SJSA1 (cell line): Measurements from ENCODE around the gene SLC6A19. TPM values are rescaled to one million over a fixed set of nuclear protein-coding genes. Genes with fewer than 3 reads are reported as not detected.
"Not testable (repeated sequence)": the region's sequence is repeated elsewhere in the genome, so short reads cannot be mapped to it uniquely, and the experiment has no call there.

ENCODE experiments used
- DNase-seq, 2 experiments: peaks; one replicate each; pipeline ENCODE4 v3.0.0-alpha.2; 2015 to 2020; ENCODE audit warnings: low spot score in 2 of 2, low read depth in 1 of 2
- H3K27ac ChIP-seq: fragments of 250-450 bp; sonication (Bioruptor Pico); 2 replicates; pipeline ENCODE4 v1.5.1; 2020; ENCODE audit warnings: mild to moderate bottlenecking, moderate library complexity
- H3K27me3 ChIP-seq: fragments of 250-450 bp; sonication (Bioruptor Pico); replicated peaks from 2 replicates; pipeline ENCODE4 v1.5.1; 2020; ENCODE audit warnings: mild to moderate bottlenecking, moderate library complexity
- H3K36me3 ChIP-seq: fragments of 250-450 bp; sonication (Bioruptor Pico); 2 replicates; pipeline ENCODE4 v1.5.1; 2020; ENCODE audit warnings: mild to moderate bottlenecking
- H3K4me1 ChIP-seq: fragments of 250-450 bp; sonication (Bioruptor Pico); replicated peaks from 2 replicates; pipeline ENCODE4 v1.6.1; 2021; ENCODE audit warnings: mild to moderate bottlenecking
- H3K4me3 ChIP-seq: fragments of 250-450 bp; sonication (Bioruptor Pico); 2 replicates; pipeline ENCODE4 v1.5.1; 2020; ENCODE audit warnings: mild to moderate bottlenecking
- H3K9me3 ChIP-seq: fragments of 250-450 bp; sonication (Bioruptor Pico); replicated peaks from 2 replicates; pipeline ENCODE4 v1.5.1; 2020; ENCODE audit warnings: mild to moderate bottlenecking
- total RNA-seq: library from RNA; depleted of rRNA; stranded (reverse); fragments of >200 nt; shearing (Covaris generic); gene quantifications from 2 replicates; pipeline ENCODE4 v1.2.3, GENCODE V29; 2014

The SLC6A19 gene
- total RNA-seq, 1 experiment from 2014 or later: 0.03 TPM

DNA sequence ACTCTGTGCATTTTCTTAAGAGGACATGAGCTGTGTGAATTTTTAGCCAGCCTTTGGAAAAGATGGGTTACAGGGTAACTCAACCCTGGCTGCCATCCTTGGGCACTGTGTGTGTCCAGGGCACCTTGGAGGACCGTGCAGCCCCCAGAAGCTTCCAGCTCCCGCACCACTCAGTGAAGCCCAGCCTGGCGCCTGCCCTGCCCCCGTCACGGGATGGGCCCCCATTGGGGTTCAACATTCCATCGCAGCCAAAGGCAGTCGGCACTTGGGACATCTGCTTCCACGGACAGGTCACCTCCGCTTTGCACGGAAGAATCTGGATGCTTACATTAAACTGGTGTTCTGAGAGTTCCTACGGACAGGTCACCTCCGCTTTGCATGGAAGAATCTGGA is 21.9 kb downstream of the SLC6A19 start:
- H3K4me1 ChIP-seq: 0 out of 2 replicates have a peak, but pooled peaks cover 4% of the 10 kb centered on the region
- peaks cover 10% of the 10 kb centered on the region for H3K9me3 ChIP-seq
- H3K27ac ChIP-seq: no peak overlapping the region
- no peaks in the 10 kb centered on the region for H3K36me3 ChIP-seq
- no peak overlapping the region for H3K4me3 ChIP-seq
- H3K27me3 ChIP-seq: peaks cover 79% of the 10 kb centered on the region
- no peak for DNase-seq

DNA sequence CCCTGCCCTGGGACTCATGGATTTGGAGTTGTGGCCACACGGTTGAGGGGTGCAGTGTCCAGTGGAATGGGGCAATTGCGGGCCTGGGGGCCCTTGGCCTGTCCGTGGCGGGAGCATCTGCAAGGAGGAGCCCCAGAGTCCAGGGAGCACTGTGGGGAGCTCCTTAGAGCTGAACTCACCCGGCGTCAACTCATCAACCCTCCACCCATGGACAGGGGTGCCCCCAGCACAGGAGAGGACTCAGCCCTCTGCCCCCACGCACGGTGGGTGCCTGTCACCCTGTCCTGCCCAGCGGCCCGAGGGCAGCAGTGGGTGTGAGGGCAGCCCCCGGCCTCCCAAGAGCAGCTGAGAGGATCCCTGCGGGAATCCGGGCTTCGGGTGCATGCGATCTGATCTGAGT is 23.2 kb downstream of the SLC6A19 start:
- DNase-seq: no peak
- H3K27ac ChIP-seq: no peak overlapping the region
- no peaks in the 10 kb centered on the region for H3K36me3 ChIP-seq
- 0 out of 2 replicates have a peak, but pooled peaks cover 4% of the 10 kb centered on the region for H3K4me1 ChIP-seq
- H3K4me3 ChIP-seq: no peak overlapping the region
- H3K27me3 ChIP-seq: peaks cover 82% of the 10 kb centered on the region
- H3K9me3 ChIP-seq: peaks cover 7% of the 10 kb centered on the region

DNA sequence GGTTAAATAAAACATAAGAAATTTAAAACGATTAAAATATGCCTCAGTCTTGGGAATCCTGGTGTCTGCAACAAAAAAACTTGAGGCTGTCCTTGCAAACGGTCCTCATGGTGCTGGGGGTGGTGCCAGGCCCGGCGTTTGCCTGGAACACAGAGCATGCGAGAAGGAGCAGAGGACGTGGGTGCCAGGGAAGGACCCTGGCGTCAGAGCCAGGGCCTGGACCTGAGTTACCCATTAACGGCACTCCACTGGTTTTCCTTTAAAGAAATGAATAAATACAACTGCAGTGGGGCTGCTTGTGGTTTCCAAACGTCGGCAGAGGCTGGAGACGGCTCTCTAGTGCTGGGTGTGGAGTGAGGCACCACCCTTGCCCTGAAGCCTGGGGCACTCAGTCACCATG is 23.7 kb downstream of the SLC6A19 start, which contains the start of gene SLC6A18:
SLC6A18 (plus strand) TSS at position 301 of the 400 bp plus-strand sequence; CDS start at position 398, 97 bp downstream.
- H3K9me3 ChIP-seq: peaks cover 7% of the 10 kb centered on the region
- H3K27ac ChIP-seq: no peak within 1 kb of the TSS
- H3K36me3 ChIP-seq: no peaks in the 10 kb centered on the region
- H3K27me3 ChIP-seq: peaks cover 77% of the 10 kb centered on the region
- H3K4me3 ChIP-seq: no peak within 1 kb of the TSS
- no peak for DNase-seq
- 0 out of 2 replicates have a peak, but pooled peaks cover 4% of the 10 kb centered on the region for H3K4me1 ChIP-seq

DNA sequence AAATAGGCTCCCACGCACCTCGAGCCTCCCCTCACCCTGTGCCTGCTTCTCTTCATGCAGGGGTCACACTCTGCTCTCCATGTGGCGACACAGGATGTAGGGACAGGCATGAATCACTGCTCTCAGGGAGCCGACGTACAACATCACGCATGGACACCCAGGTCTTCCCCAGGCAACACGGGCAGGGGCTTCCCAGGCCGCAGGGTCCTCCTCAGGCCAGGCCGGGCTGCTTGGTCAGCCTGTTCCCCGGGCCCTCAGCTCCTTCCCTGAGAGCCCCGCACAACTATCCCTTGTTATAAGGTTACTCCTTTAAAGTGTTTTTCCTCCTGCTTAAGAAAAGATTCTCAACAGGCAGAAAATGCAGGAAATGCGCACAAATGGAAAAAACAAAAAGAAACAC is 24.8 kb downstream of the SLC6A19 start:
- Histone ChIP-seq H3K4me3 (no peak overlapping the region), H3K9me3 (peaks cover 7% of the 10 kb centered on the region), H3K4me1 (0 out of 2 replicates have a peak, but pooled peaks cover 4% of the 10 kb centered on the region), H3K27ac (no peak overlapping the region), H3K27me3 (peaks cover 79% of the 10 kb centered on the region), H3K36me3 (no peaks in the 10 kb centered on the region)
- no peak for DNase-seq

DNA sequence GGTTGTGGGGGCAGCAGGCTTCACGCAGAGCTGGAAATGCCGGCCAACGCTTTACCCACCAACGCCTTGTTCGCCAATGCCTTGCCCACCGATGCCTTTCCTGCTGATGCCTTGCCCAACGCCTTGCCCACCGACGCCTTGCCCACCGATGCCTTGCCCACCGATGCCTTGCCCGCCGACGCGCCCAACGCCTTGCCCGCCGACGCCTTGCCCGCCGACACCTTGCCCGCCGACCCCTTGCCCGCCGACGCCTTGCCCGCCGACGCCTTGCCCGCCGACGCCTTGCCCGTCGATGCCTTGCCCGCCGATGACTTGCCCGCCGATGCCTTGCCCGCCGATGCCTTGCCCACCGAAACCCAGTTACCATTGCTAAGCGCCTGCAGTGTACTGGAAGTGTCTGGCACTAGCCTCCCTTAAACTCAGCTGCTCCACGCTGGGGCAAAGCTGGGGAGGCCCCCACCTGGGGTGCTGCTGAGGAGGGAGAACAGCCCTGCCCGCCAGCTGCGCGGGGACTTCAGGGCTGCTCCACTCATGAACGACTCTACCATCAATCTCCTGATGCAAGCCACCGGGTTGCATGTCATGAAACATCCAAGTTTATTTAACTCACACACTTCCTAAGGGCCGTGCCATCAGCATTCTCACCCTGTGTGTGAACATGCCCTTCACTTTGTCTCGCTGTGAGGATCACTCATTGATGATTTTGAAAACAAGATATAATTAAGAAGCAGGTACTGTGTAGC is 25.6 kb downstream of the SLC6A19 start:
- Histone ChIP-seq H3K27ac (no peak overlapping the region), H3K9me3 (peaks cover 4% of the 10 kb centered on the region)

DNA sequence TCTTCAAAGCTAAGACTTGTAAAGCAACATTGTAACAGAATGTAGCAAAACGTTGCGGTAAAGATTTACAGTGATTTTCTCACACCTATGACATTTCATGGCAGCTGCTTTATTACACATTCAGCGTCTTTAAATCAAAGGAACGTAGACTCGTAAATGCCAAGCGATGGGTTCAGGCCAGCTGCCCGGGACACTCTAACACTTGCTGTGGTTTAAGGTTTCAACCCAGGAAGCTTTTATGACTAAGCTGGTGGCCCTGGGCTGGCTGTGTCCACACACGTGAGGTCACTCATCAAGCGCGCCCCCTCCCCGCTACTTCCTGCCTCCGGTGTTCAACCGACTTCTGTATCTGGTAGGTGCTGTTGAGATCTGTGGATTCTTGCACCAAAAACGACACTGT is 26.3 kb downstream of the SLC6A19 start:
- Histone ChIP-seq H3K27me3 (peaks cover 74% of the 10 kb centered on the region), H3K27ac (no peak overlapping the region), H3K4me1 (no peaks in the 10 kb centered on the region), H3K9me3 (peaks cover 1% of the 10 kb centered on the region; the same call in 1 of the 2 replicates), H3K36me3 (no peaks in the 10 kb centered on the region), H3K4me3 (no peak overlapping the region)
- no peak for DNase-seq

More for the DNA sequence above, 25.6 kb downstream of the SLC6A19 start:
- Histone ChIP-seq H3K36me3 (no peaks in the 10 kb centered on the region), H3K4me3 (no peak overlapping the region), H3K4me1 (0 out of 2 replicates have a peak, but pooled peaks cover 3% of the 10 kb centered on the region), H3K27me3 (peaks cover 81% of the 10 kb centered on the region)
- DNase-seq: no peak

DNA sequence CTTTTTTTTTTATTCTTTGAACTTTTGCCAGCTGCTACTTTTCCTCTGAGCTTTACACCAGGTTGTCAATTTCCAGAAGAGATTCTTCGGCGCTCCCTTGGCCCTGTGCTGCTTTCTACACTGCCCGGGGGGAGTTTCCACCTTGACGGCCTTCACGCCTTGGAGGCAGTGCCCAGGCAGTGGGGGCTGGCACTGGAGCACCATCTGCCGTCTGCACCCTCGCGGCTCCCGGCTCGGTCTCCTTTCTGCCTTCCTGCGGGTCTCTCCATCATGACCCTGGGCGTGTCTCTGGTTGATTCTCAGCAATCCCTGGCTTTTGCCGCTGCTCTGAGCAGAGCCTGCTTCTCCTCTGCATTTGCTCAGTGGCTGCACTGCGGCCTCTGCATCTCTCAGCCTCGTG is 26.7 kb downstream of the SLC6A19 start:
- peaks cover 69% of the 10 kb centered on the region for H3K27me3 ChIP-seq
- DNase-seq: no peak
- no peak overlapping the region for H3K4me3 ChIP-seq
- no peak overlapping the region for H3K27ac ChIP-seq
- no peaks in the 10 kb centered on the region for H3K4me1 ChIP-seq
- H3K9me3 ChIP-seq: peaks cover 6% of the 10 kb centered on the region
- no peaks in the 10 kb centered on the region for H3K36me3 ChIP-seq

DNA sequence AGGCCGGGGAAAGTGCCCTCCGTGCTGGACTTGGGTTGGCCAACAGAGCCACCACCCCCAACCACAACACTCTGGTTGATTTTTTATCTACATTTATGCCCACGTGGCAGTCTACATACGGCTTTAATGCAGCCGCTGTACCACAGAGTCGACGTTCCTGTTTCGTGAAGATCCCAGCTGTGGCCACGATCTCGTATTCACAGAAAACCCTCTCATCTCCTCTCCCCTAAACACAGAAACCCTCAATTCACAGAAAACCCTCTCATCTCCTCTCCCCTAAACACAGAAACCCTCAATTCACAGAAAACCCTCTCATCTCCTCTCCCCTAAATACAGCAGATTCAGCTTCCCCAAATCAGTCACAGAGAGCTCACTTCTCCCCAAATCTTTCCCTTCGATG is 27.6 kb downstream of the SLC6A19 start:
- H3K9me3 ChIP-seq, H3K4me3 ChIP-seq, H3K27ac ChIP-seq, DNase-seq, H3K36me3 ChIP-seq, H3K4me1 ChIP-seq: not testable (repeated sequence)
- H3K27me3 ChIP-seq: peaks cover 64% of the 10 kb centered on the region

DNA sequence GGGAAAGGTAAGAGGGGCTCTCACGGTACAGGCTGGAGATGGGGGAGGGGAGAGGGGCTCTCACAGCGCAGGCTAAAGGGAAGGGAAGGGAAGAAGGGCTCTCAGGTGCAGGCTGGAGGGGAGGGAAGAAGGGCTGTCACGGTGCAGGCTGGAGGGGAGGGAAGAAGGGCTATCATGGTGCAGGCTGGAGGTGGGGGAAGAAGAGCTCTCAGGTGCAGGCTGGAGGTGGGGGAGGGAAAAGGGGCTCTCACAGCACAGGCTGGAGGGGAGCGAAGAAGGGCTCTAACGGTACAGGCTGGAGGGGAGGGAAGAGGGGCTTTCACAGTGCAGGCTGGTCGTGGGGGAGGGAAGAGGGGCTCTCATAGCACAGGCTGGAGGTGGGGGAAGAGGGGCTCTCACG is 28.4 kb downstream of the SLC6A19 start:
- H3K9me3 ChIP-seq: peaks cover 11% of the 10 kb centered on the region
- no peak overlapping the region for H3K27ac ChIP-seq
- DNase-seq: no peak
- H3K27me3 ChIP-seq: peaks cover 56% of the 10 kb centered on the region
- no peaks in the 10 kb centered on the region for H3K4me1 ChIP-seq
- no peaks in the 10 kb centered on the region for H3K36me3 ChIP-seq
- H3K4me3 ChIP-seq: no peak overlapping the region

DNA sequence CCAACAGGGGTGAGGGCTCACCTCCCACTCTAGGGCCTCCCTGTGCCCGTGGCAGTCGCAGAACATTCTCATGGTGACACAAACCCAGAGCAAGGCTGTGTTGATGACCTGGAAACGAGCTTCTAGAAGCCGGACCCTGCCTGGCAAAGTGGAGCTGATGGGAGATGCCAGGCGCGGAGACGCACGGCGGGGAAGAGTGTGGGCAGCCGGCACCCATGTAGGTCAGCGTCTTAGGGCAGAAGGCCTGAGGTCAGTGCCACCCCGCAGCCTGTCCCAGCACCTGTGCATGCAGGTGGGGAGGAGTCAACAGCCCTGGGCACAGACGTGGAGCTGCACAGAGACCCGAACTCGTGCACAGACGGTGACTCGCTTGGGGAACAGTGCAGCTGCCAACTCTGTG is 29.2 kb downstream of the SLC6A19 start:
- Histone ChIP-seq H3K27ac (no peak overlapping the region), H3K4me3 (no peak overlapping the region), H3K4me1 (no peaks in the 10 kb centered on the region), H3K9me3 (peaks cover 18% of the 10 kb centered on the region), H3K36me3 (no peaks in the 10 kb centered on the region), H3K27me3 (peaks cover 49% of the 10 kb centered on the region)
- DNase-seq: no peak

DNA sequence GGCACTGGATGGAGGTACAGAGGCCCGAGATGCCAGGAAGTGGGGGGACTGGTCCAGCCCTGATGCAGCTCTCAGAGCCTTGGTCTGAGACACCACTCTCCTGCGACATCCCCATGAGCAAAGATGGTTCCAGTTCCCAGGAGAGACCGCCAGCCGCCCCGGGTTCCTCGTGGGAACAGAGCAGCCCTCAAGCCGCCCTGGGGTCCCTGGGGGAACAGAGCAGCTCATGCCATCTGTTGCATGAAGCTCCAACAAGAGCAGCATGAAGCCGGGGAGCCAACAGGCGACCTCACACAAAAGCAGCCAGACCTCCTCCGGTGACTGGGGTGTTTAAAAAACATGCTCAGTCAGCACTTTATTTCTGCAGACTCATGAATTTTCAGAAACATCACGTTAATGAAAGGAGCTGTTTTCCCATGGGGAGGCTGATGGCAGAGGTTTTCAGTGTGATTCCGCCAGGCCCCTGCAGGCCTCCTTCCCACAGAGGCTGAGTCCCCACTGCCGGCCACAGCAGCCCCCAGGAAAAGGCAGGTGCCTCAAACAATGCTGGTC is 30.0 kb downstream of the SLC6A19 start:
- peaks cover 41% of the 10 kb centered on the region for H3K27me3 ChIP-seq
- no peaks in the 10 kb centered on the region for H3K4me1 ChIP-seq
- H3K27ac ChIP-seq: no peak overlapping the region
- H3K9me3 ChIP-seq: peaks cover 25% of the 10 kb centered on the region
- H3K36me3 ChIP-seq: no peaks in the 10 kb centered on the region
- no peak for DNase-seq
- H3K4me3 ChIP-seq: no peak overlapping the region

DNA sequence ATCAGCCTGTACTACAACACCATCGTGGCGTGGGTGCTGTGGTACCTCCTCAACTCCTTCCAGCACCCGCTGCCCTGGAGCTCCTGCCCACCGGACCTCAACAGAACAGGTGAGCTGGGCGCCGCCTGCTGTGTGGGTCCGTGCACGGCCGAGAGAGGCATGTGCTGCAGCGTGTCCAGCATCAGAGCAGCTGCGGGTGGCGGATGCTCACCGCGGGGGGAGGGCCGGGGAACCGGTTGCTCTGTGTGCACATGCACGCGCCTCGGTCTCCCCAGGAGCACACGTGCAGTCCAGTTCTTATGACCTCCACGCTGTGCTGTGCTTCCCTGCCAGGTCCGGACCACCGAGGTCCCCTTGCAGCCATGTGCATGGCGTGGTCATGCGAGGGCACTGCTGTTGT is 31.4 kb downstream of the SLC6A19 start:
- peaks cover 34% of the 10 kb centered on the region for H3K27me3 ChIP-seq
- no peaks in the 10 kb centered on the region for H3K36me3 ChIP-seq
- H3K4me3 ChIP-seq: no peak overlapping the region
- H3K27ac ChIP-seq: no peak overlapping the region
- peaks cover 29% of the 10 kb centered on the region for H3K9me3 ChIP-seq
- DNase-seq: no peak
- no peaks in the 10 kb centered on the region for H3K4me1 ChIP-seq

DNA sequence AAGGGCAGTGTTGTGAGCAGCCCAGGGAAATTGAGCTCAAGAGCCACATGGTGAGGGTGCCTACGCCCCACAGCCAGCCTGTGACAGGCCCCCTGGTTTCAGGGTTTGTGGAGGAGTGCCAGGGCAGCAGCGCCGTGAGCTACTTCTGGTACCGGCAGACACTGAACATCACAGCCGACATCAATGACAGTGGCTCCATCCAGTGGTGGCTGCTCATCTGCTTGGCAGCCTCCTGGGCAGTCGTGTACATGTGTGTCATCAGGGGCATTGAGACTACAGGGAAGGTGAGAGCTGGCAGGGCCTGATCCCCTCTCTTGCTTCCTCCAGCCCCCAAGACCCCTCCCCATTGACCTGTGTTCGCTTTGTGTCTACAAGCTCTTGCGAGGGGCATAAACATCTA is 34.0 kb downstream of the SLC6A19 start:
- no peaks in the 10 kb centered on the region for H3K4me1 ChIP-seq
- no peak overlapping the region for H3K27ac ChIP-seq
- H3K4me3 ChIP-seq: no peak overlapping the region
- H3K9me3 ChIP-seq: peaks cover 29% of the 10 kb centered on the region
- H3K36me3 ChIP-seq: no peaks in the 10 kb centered on the region
- DNase-seq: no peak
- peaks cover 32% of the 10 kb centered on the region for H3K27me3 ChIP-seq

DNA sequence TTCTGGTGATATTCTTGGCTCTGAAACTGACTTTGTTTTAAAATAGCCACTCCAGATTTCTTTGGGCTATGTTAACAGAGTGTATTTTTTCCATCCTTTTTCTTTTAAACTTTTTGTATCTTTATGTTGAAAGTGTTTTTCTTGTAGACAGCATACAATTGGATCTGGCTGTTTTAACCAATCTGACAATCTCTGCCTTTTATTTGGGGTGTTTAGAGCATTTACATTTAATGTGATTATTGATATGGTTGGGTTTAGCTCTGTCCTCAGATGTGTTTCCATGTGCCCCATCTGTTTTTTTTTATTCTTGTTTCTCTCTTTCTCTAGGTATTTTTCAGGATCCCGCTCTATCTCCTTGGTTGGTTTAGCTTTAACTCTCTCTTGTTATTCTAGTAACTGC is 34.4 kb downstream of the SLC6A19 start:
- H3K27ac ChIP-seq: no peak overlapping the region
- no peaks in the 10 kb centered on the region for H3K4me1 ChIP-seq
- H3K36me3 ChIP-seq: no peaks in the 10 kb centered on the region
- H3K27me3 ChIP-seq: peaks cover 32% of the 10 kb centered on the region
- no peak for DNase-seq
- peaks cover 29% of the 10 kb centered on the region for H3K9me3 ChIP-seq
- H3K4me3 ChIP-seq: no peak overlapping the region
